Astrocyte (in vitro differentiated cells and primary cell): ENCODE data around the gene ITGB8. TPM values are rescaled to one million over a fixed set of nuclear protein-coding genes. Genes with fewer than 3 reads are reported as not detected.

Source experiments
- DNase-seq: peaks from one replicate; pipeline ENCODE4 v3.0.0-alpha.2; 2010; ENCODE audit warnings: low read depth
- FAIRE-seq: peaks from 2 replicates; lab custom pipeline; 2011; peaks lifted over from hg19 to GRCh38; lab: Jason Lieb, UNC
- H2AFZ ChIP-seq: 2 replicates; pipeline ENCODE4 v1.6.0; 2012; ENCODE audit warnings: low read depth, low read length, inconsistent platforms
- H3K27ac ChIP-seq: 2 replicates; pipeline ENCODE4 v1.5.1; 2011; ENCODE audit warnings: low read depth, low read length, inconsistent platforms
- H3K27me3 ChIP-seq: 2 replicates; pipeline ENCODE4 v1.6.0; 2011; ENCODE audit warnings: low read length, inconsistent platforms; ENCODE audit not compliant: insufficient read depth
- H3K36me3 ChIP-seq: 2 replicates; pipeline ENCODE4 v1.5.1; 2011; ENCODE audit warnings: low read length, inconsistent platforms; ENCODE audit not compliant: insufficient read depth
- H3K4me1 ChIP-seq: 2 replicates; pipeline ENCODE4 v1.5.1; 2011; ENCODE audit warnings: low read length, inconsistent platforms; ENCODE audit not compliant: insufficient read depth
- H3K4me2 ChIP-seq: 2 replicates; pipeline ENCODE4 v1.6.0; 2012; ENCODE audit warnings: low read length, inconsistent platforms
- H3K4me3 ChIP-seq: 2 replicates; pipeline ENCODE4 v1.5.1; 2011; ENCODE audit warnings: low read depth, mild to moderate bottlenecking, low read length, inconsistent platforms; ENCODE audit not compliant: insufficient read depth
- H3K79me2 ChIP-seq: 2 replicates; pipeline ENCODE4 v1.6.0; 2012; ENCODE audit warnings: mild to moderate bottlenecking, low read length, inconsistent platforms; ENCODE audit not compliant: insufficient read depth
- H3K9ac ChIP-seq: 2 replicates; pipeline ENCODE4 v1.6.0; 2012; ENCODE audit warnings: mild to moderate bottlenecking, low read length, inconsistent platforms
- H3K9me3 ChIP-seq: 2 replicates; pipeline ENCODE4 v1.5.1; 2012; ENCODE audit warnings: low read depth, mild to moderate bottlenecking, low read length, inconsistent platforms; ENCODE audit not compliant: insufficient read depth
- H4K20me1 ChIP-seq: 2 replicates; pipeline ENCODE4 v1.6.0; 2012; ENCODE audit warnings: low read length, inconsistent platforms; ENCODE audit not compliant: insufficient read depth
- H3K27ac Mint-ChIP-seq: one replicate; pipeline ENCODE4 v1.8.0; 2021; ENCODE audit warnings: mild to moderate bottlenecking, mixed read lengths; ENCODE audit not compliant: unreplicated experiment
- H3K27me3 Mint-ChIP-seq: one replicate; pipeline ENCODE4 v1.8.0; 2021; ENCODE audit warnings: low read depth, mixed read lengths; ENCODE audit not compliant: unreplicated experiment
- H3K36me3 Mint-ChIP-seq: one replicate; pipeline ENCODE4 v1.8.0; 2021; ENCODE audit warnings: low read depth, mixed read lengths; ENCODE audit not compliant: unreplicated experiment
- H3K4me1 Mint-ChIP-seq: one replicate; pipeline ENCODE4 v1.8.0; 2021; ENCODE audit warnings: low read depth, mixed read lengths; ENCODE audit not compliant: unreplicated experiment
- H3K4me3 Mint-ChIP-seq: one replicate; pipeline ENCODE4 v1.8.0; 2021; ENCODE audit warnings: mild to moderate bottlenecking, moderate library complexity, mixed read lengths; ENCODE audit not compliant: unreplicated experiment
- H3K9me3 Mint-ChIP-seq: one replicate; pipeline ENCODE4 v1.8.0; 2021; ENCODE audit warnings: mild to moderate bottlenecking, mixed read lengths; ENCODE audit not compliant: unreplicated experiment
- EZH2 ChIP-seq: IDR thresholded peaks from 2 replicates; pipeline ENCODE4 v1.6.1; 2012; ENCODE audit warnings: mild to moderate bottlenecking, low read length, inconsistent platforms; ENCODE audit not compliant: insufficient read depth
- total RNA-seq: library from RNA; stranded (reverse); gene quantifications from 2 replicates; pipeline ENCODE4 v1.2.1, GENCODE V29; 2021
- TF ChIP-seq, protein P1 (sequence below): IDR thresholded peaks from 2 replicates; pipeline ENCODE4 v1.5.1; 2011; ENCODE audit warnings: low read depth, mild to moderate bottlenecking, inconsistent platforms, low read length, moderate library complexity; ENCODE audit not compliant: insufficient read depth

The ITGB8 gene
- total RNA-seq, 1 donor from 2014 or later: 10.8 TPM

- Mint-ChIP-seq H3K27me3 (no peaks in the 10 kb centered on the region), H3K36me3 (no peaks in the 10 kb centered on the region)
- H3K4me1 ChIP-seq: no peaks in the 10 kb centered on the region
Measured at GRCh38 chr7:20320322-20320721, 10.4 kb upstream of the ITGB8 start.

GRCh38 chr7:20320786-20321185 lies 9.9 kb upstream of the ITGB8 start:
- no peaks in the 10 kb centered on the region for H3K36me3 Mint-ChIP-seq
- H3K9me3 Mint-ChIP-seq: no peaks in the 10 kb centered on the region
- no peak overlapping the region for H3K4me3 Mint-ChIP-seq
- peak overlapping the region; percentile 5 for H3K27ac Mint-ChIP-seq
- H3K79me2 ChIP-seq: no peaks in the 10 kb centered on the region
- H3K36me3 ChIP-seq: no peaks in the 10 kb centered on the region
- H3K4me1 Mint-ChIP-seq: peaks cover 13% of the 10 kb centered on the region
- no peak for TF ChIP-seq EZH2
- TF ChIP-seq, protein P1, sequence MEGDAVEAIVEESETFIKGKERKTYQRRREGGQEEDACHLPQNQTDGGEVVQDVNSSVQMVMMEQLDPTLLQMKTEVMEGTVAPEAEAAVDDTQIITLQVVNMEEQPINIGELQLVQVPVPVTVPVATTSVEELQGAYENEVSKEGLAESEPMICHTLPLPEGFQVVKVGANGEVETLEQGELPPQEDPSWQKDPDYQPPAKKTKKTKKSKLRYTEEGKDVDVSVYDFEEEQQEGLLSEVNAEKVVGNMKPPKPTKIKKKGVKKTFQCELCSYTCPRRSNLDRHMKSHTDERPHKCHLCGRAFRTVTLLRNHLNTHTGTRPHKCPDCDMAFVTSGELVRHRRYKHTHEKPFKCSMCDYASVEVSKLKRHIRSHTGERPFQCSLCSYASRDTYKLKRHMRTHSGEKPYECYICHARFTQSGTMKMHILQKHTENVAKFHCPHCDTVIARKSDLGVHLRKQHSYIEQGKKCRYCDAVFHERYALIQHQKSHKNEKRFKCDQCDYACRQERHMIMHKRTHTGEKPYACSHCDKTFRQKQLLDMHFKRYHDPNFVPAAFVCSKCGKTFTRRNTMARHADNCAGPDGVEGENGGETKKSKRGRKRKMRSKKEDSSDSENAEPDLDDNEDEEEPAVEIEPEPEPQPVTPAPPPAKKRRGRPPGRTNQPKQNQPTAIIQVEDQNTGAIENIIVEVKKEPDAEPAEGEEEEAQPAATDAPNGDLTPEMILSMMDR: no peak
- H3K9me3 ChIP-seq: no peaks in the 10 kb centered on the region
- no peaks in the 10 kb centered on the region for H4K20me1 ChIP-seq
- H3K9ac ChIP-seq: no peak overlapping the region
- no peaks in the 10 kb centered on the region for H3K27me3 ChIP-seq
- H3K27ac ChIP-seq: no peak overlapping the region
- H2AFZ ChIP-seq: no peak overlapping the region
- H3K4me2 ChIP-seq: no peak overlapping the region
- no peak for DNase-seq
- no peaks in the 10 kb centered on the region for H3K27me3 Mint-ChIP-seq
- no peak for FAIRE-seq
- no peak overlapping the region for H3K4me3 ChIP-seq
- H3K4me1 ChIP-seq: no peaks in the 10 kb centered on the region

More at GRCh38 chr7:20320322-20320721, 10.4 kb upstream of the ITGB8 start:
- Histone ChIP-seq H3K4me2 (no peak overlapping the region), H2AFZ (no peak overlapping the region), H4K20me1 (no peaks in the 10 kb centered on the region), H3K9me3 (no peaks in the 10 kb centered on the region), H3K27me3 (no peaks in the 10 kb centered on the region), H3K4me3 (no peak overlapping the region), H3K36me3 (no peaks in the 10 kb centered on the region), H3K9ac (no peak overlapping the region), H3K27ac (no peak overlapping the region), H3K79me2 (no peaks in the 10 kb centered on the region)
- H3K4me1 Mint-ChIP-seq: peaks cover 13% of the 10 kb centered on the region
- no peak for TF ChIP-seq EZH2
- TF ChIP-seq, protein P1: no peak
- H3K27ac Mint-ChIP-seq: no peak overlapping the region
- no peak overlapping the region for H3K4me3 Mint-ChIP-seq
- no peak for FAIRE-seq
- H3K9me3 Mint-ChIP-seq: no peaks in the 10 kb centered on the region
- no peak for DNase-seq

DNA sequence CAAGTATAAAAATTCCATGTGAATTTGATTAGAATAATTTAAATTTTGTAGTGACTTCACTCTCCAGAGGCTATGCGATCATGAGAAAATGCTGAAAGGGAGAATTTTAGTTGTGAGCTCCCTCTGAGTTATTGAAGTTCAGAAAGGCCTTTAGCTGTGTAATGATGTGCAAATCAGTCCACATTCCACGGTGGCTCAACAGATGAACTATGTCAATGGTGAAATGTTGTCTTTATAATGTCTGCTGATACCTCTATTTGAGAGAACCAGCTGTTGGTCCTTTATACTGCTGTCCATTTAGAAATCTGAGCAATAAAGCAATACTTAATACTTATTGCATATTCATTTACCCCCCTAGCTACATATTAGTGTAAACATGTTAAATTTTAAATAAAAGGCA lies 7.1 kb upstream of the ITGB8 start:
- Histone ChIP-seq H3K36me3 (no peaks in the 10 kb centered on the region), H4K20me1 (no peaks in the 10 kb centered on the region), H3K27me3 (no peaks in the 10 kb centered on the region), H2AFZ (no peak overlapping the region), H3K4me3 (no peak overlapping the region), H3K4me2 (no peak overlapping the region), H3K4me1 (peaks cover 5% of the 10 kb centered on the region), H3K27ac (no peak overlapping the region), H3K9me3 (no peaks in the 10 kb centered on the region), H3K9ac (no peak overlapping the region), H3K79me2 (no peaks in the 10 kb centered on the region)
- no peaks in the 10 kb centered on the region for H3K36me3 Mint-ChIP-seq
- DNase-seq (no peak), FAIRE-seq (no peak)
- H3K27ac Mint-ChIP-seq: no peak overlapping the region
- H3K4me3 Mint-ChIP-seq: no peak overlapping the region
- H3K27me3 Mint-ChIP-seq: no peaks in the 10 kb centered on the region
- H3K9me3 Mint-ChIP-seq: no peaks in the 10 kb centered on the region
- TF ChIP-seq, protein P1: no peak
- no peak for TF ChIP-seq EZH2
- peaks cover 13% of the 10 kb centered on the region for H3K4me1 Mint-ChIP-seq
